HG03520 (cell line): ENCODE results near the gene UGT2B28.
"Not testable (repeated sequence)": the region's sequence is repeated elsewhere in the genome, so short reads cannot be mapped to it uniquely, and the experiment has no call there.

Experiments
- ATAC-seq: cut with Tn5 transposase; IDR thresholded peaks from one replicate; pipeline ENCODE4 v1.9.1; 2021; ENCODE audit warnings: mild to moderate bottlenecking, moderate library complexity; ENCODE audit not compliant: unreplicated experiment

UGT2B28 gene

DNA sequence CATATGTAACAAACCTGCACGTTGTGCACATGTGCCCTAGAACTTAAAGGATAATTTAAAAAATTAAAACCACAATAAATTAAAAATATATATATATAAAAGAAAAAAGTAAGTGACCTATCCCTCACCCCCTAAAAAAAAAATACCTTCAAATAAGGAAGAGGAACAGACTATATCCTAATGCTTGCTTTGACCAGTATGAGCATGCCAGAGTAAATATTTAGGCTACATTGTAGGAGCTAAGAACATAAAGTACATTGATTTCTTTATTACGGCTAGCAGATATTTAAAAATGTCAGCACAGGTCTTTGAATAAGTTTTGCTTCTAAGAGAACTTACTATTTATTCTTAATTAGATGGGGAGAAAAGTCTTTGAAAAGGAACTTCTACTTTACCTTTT, 62.8 kb downstream of the UGT2B28 start:
- not testable (repeated sequence) for ATAC-seq

DNA sequence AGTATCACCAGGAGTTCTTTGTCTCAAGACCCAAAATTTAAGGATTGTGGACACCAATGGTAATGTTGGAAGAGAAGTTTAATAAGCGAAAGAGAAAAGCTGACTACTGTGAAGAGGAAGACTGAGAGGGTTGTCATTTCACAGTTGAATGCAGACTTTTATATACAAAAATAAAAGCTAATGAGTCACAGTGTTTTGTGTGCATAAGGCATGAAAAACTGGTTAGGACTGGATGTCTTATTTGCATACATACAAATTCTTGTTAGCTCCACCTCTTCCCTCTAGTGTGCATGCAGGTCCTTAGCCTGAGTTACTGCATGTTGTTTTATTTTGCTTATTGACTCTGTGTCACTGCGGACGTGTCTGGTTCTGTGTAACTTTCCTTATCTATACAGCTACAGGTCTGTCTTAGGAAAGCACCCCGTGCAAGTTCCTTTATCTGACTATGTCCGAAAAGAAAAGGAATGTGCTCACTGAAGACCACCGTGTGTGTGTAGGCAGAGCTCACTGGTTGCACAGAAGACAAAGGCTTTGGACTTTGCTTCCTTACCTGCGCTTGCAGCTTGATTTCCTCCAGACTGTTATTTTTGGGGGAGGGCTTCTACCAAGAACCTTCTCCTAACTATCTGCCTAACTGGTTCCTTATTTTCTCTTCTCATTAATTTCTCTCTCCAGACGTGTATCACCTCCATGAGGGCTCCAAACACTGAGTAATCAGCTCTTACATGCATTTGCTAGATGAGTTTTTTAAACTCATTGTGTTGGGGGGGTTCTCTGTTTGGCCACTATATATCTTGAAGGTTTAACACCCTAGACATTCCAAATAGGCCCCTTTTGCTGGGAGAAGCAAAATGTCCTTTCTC, 63.5 kb downstream of the UGT2B28 start:
- not testable (repeated sequence) for ATAC-seq
